GM19455 (cell line): ENCODE data around the gene UTP11.

Source experiments
- ATAC-seq: cut with Tn5 transposase; IDR thresholded peaks from one replicate; pipeline ENCODE4 v1.9.1; 2021; ENCODE audit not compliant: unreplicated experiment

Gene UTP11

DNA sequence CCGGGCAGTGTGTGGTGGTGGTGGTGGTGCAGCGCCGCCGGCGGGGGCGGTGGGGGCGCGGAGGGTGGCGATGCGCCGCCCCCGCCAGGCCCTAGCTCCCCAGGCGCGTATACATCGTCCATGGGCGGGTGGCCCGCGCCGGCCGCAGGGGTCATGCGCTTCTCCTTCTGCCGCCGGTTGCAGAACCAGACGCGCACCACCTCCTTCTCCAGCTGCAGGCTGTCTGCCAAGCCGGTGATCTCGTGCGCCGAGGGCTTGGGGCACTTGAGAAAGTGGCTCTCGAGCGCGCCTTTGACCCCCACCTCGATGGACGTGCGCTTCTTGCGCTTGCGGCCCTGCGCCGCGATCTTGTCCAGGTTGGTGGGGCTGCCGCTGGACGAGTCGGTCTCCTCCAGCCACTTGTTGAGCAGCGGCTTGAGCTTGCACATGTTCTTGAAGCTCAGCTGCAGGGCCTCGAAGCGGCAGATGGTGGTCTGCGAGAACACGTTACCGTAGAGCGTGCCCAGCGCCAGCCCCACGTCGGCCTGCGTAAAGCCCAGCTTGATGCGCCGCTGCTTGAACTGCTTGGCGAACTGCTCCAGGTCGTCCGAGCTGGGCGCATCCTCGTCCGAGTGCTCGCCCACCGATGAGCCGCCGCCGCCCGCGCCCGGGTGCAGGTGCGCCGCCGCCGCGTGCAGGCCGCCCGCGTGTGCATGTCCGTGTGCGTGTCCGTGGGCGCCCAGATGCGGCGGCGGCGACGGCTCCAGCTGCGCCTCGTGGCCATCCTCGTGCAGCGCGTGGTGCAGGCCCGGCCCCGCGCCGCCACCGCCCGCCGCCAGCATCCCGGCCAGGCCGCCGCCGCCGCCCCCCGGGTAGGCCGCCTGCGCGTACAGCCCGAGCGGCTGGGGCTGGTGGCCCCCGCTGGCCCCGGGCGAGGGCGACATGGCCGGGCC is 33.1 kb downstream of the UTP11 start:
- peak; percentile 1 for ATAC-seq

DNA sequence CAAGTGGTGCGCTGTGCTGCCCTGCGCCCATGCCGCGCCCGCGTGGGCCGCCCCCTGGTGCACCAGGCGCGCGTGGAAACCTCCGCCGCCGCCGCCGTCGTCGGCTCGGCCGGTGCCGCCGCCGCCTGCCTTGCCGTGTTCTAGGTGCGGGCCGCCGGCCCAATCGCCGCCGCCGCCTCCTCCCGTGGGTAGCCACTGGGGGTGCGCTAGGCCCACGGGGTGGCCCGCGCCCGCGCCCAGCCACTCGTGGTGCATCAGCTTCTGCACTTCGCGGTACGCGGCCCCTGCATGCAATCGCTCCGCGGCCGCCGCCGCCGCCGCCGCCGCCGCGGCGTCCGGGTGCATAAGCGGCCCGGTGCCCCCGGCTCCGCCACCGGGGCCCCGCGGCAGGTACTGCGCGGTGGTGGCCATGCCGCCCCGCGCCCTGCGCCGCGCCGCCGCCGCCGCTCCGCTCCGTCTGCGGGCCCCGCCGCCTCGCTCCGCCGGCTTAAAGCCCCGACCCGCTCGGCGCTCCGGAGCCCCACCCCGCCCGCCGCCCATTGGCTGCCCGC is 33.9 kb downstream of the UTP11 start, which contains the start of gene POU3F1:
Gene POU3F1, minus strand, starts transcription at position 461 of the 551 bp plus-strand sequence. Its CDS starts 50 bp downstream, at position 411.
- peak; percentile 9 for ATAC-seq

DNA sequence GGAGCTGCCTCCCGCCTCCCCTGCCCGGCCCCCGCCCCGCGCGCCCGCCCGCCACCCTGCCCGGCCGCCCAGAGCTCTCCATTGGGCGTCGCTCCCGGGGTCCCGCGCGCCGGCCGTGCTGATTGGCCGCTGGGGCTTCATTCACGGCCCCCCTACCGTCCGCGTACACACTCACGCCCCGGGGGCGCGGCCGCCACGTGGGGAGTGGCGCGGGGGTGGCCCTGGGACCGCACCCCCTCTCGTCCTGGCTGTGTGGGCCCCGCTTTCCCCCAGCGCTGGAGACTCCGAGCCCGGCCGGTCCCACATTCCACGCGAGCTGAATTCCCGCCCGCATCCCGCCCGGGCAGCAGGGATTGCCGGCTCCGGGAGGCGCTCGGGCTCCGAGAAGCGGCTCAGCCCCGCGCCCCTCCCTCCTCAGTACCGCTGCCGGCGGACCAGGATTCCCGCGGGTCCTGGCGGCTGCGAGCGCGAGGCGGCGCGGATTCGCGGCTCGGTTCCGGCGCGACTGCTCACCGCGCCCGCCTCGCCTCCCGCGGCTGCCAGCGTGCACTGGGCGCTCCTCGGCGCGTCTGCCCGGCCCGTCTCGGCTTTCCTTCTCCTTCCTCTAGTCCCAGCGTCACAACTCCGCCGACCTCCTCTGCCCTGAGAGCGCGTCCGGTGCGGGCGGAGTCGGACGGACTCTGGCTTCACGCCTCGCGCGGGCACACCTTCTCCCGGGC is 34.5 kb downstream of the UTP11 start:
- ATAC-seq = peak; percentile 68

DNA sequence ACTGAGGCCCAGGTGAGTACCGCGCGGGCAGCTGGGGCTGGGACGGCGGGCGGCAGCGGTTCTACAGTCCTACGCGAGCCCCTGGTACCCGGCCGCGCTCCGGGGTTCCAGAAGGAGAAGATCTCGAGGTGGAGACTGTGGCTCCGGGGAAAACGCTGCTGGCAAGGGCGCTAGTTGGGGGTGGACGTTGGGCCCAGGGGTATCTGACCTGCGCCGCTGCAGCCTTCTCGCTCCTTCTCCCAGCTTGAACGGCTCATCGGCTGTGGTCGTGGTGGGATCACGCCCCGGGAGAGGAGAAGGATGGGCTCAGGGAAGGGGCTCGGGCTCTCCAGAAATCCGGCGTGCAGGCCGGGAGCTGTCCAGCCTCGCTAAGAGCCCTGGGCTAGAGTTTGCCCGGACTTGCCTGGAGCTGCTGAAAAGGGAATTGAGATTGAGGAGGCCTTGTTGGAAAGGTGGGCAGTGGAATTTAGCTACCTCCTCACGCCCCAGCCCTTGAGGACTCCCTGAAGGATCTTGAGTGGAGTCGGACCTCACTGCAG is 35.1 kb downstream of the UTP11 start:
- ATAC-seq = no peak

DNA sequence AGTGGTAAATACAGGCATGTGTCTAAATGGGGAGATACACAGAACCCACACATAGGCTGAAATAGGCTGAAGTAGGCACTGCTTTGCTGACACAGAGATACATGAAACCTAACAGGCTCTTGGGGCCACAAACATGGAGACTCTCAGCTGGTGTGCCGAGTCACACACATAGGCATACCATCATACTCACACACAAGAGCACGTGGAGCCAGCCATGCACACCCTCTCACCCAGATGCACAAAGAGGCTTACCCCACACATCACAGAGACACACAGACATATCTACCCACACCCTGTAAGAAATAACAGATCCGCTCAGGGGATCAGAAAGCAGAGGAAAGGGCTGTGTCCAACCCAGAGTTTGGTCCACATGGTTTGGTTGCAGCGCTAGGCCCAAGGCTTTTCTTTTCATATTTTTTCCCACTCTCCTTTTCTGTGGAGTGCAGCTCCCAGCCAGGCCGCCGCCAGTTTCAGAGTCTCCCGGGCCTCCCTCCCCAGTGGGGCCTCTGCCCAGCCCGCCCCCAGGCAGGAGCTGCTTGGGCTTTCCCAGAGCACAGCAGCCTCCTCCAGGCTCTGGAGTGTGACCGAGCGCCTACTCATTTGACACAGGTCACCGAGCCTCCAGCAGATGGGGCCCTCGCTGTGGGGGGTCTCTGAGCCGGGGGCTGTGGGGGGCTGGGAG is 38.0 kb downstream of the UTP11 start:
- no peak for ATAC-seq

DNA sequence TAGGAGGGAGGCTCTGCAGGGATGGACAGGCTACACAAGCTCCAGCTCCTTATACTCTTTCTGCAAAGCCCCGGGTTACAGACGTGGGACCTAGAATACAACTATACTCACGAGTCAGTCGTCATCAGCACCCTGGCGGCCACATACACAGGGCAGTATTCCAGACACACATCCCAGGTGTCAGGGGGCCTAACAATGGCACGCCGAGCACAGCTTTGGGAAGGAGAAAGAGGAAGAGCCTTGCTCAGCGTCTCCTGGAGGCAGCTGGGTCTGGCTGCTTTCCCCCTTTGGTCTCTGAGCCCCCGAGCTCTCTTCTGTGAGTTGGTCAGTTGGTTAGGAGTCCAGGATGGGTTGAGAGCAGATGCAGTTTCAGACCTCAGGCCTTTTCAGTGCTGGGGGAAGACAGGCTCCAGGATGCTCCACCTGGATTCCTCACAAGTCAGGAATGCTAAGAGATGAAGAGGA is 38.6 kb downstream of the UTP11 start:
- no peak for ATAC-seq

DNA sequence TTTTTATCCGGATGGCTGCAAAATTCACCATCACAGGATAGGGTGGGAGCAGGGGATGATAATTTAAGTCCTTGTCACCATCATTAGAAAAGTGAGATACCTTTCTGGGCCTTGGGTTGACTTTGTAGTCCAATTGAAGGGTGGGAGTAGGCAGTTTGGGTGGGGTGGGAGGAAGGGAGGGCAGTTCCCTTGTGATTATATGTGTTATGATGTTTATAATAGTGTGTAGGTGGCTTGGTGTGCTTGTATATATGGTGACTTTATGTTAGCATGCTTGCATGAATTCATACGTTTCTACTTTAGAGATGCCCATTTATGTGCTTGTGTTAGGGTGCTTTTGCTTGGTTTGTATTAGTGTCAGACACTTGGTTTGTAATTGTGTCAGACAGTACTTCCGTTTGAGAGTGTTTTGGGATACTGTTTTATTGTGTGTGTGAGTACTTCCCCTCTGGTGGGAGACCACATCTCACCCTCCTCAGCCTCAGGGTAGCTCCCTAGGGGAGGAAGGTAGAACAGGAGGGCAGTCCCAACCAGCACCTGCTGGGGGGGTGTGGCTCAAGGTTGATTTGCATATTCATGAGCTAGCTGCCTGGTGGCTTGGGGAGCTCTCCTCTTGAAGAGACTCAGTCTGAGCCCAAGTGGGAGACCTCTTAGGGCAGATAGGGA is 40.3 kb downstream of the UTP11 start:
- no peak for ATAC-seq

DNA sequence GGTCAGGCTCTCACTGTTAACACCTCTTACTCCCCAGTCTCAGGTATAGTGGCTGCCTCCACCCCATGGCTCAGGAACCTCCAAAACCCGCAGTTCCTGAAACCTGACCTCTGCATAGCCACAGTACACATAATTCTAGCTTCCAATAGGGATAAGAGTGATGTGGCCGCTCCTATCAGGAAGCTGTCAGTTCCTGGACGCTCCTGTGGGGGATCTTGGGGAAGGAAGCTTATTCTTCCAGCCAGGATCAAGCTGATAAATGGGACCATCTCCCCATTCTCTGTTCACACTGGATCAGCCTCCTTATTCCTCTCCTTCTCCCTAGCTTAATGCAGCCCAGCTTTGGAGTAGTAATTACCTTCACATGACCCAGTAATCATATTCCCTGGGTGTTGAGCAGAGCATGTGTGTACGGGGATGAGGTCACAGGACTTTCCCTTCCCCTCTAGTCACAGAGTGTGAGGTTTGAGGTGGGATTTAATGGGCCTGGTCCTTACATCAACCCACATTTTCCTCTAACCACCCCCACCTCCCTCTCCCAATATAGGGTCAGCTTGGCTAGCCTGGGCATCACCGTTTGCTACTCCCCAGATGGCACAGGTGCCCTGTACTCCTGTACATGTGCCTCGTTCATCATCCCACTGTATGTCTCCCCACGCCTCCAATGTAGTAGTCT is 41.0 kb downstream of the UTP11 start:
- ATAC-seq = no peak

DNA sequence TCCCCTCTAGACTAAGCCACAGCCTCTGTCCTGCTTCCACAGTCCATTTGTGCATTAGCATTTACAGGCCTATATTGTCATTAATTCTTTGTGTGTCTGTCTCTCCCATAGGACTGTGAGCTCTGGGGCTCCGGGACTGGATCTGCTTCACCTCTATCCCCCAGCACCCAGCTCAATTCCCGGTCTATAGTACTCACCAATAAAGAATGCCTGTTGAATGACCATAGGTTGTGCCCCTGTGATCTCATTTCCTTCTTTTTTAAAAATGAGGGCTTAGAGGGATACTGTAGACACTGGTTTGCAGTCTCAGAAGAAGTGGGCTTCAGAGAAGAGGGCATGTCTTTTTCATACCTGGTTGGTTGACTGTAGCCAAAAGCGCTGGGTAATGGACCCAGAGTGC is 42.9 kb downstream of the UTP11 start:
- no peak for ATAC-seq

DNA sequence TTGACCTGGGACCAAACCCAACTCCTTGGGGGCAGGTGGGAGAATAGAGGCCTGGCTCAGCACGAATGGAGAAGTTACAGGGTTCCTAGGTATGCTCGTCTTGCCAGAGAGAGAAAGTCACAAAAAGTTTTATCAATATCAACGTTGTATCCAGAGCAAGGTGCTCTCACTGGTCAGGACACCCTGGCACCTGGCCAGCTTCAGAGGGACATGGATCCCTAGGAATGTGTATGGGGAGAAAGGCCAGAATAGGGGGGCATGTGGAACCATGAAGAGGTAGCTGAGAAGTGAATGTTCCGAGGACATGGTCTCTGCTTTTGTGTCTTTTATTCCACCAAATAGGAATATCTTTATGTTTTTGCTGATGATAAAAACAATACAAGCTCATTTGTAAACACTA is 43.4 kb downstream of the UTP11 start:
- no peak for ATAC-seq

DNA sequence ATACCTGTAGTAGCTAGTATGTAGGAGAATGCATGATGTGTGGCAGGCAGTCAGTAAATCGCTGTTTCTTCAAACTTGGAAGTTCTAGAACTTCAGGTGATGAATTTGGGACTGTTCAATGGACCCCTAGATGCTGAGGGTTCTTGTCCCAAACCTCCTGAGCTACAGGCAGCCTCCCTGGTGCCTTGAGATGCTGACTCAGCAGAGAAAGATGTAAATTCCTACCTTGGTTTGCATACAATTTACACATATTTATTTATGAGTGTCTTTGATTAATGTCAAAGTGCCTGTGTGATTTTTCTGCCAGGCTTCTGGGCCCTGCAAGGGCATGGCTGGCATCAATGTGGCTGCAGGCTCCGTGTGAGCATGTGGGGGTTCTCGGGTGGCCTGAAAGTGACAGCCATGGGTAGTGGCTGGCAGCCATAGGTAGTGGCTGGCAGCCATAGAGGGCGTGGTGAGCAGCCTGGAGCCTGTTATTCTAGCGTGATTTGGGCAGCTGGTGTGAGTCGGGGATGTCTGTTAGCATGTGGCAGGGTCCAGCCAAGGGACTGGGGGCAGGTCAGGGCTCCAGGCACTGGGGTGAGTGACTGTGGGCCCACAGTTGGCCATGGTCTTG is 47.2 kb downstream of the UTP11 start:
- no peak for ATAC-seq

DNA sequence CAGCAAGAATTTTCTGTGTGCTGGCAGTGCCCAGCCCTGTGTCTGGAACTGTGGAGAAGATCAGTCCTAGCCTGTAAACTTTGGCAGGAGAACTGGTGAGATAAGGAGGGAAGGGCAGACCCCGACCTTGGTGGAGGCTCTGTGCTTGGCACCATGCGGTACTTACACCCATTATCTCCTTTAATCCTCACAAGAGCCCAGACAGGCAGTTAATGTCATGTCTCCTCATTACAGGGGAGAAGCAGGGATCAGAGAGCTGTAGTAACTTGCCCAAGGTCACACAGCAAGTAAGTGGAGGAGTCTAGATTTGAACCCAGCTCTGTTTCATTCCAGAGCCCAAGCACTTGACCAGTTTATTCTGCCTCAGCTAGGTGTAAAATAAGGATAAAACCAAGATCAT is 48.0 kb downstream of the UTP11 start:
- ATAC-seq = no peak

DNA sequence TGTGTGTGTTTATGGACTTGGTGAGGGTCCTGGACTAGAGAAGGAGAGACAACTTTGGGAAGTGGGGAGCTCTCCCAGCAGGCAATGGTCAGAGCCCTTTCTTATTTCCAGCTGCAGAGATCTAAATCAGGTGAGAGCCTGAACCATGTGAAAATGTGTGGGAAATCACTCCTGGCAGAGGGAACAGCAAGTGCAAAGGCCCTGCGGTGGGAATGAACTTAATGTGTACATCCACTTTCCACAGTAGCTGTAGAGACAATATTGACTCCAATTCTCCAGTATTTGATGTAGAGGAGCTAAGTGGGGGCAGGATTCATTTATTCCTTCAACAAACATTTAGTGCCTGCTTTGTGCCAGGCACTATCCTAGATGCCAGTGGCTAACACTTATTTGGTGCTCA is 48.8 kb downstream of the UTP11 start:
- ATAC-seq = no peak

DNA sequence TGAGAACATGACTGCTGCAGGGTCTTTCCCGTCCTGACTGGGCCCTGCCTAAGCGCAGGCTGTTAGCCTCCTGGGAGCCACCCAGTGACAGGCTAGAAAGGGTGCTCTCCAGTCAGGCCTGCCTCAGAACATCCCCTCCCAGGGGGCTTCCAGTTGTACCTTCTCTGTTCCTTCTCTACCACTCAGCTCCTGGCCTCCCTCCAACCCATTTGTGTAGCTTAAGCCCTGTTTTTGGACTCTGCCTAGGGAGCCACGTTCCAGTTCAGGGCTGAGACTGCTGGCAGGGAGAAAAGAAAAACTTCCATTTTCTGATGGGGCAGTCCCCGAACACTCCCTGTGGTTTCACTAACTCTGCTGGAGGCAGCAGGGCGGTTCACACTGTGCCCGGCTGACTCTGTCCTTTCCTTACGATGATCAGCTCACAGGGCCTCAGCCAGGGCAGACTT is 49.4 kb downstream of the UTP11 start:
- ATAC-seq = no peak

DNA sequence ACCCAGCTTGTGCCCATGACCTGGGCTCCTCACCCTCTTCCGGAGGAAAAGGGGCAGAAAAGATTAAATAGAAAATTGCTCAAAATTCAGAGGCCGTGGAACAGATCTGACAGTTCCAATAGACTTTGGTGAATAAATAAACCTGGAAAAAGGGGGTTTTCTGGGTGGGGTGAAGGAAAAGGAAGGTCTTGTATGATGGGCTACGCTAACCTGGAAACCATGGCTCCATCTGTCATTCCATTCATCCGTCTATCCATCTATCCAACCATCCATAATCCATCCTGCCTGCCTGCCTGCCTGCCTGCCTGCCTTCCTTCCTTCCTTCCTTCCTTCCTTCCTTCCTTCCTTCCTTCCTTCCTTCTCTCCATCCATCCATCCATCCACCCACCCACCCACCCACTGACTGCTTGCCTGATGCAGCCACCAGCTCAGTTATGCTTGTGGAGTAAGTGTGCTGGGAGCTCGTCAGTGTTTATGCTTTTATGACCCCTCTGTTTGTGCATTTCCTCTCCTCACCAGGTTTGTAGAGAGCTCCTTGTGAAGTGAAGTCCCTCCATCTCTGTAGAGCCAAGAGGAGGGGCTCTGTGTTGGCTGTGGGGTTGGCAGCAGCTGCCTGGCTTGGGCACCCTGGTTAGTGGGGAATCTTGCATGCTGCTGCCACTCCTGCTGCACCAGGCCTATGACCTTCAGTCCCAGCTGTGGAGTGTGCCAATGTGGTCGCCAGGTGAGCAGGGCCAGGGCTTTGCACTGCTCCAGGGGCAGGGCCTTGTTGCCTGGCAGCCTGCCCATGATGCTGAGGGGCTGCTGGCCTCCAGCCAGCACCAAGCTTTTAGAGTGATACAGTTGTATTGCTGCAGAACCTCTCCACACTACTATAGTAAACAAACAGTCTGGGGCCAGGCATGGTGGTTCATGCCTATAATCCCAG is 50.1 kb downstream of the UTP11 start:
- ATAC-seq = no peak

DNA sequence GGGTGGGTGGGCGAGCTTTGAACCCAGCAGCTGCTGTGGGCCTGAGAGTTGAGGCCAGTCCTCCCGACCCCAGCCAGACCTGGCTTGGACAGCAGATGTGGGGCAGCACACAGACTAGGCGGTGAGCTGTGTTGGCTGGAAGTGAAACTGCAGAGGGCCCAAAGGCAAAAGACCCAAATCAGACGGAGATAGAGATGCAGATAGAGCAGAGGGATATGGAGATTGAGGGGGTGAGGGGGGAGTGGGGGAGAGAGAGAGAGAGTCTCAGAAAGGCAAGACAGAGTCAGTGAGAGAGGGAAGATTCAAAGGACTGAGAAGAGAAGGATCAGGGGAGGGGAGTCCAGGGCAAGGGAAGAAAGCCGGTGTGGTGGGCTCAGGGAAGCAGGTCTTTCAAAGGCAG is 51.1 kb downstream of the UTP11 start:
- ATAC-seq = no peak

DNA sequence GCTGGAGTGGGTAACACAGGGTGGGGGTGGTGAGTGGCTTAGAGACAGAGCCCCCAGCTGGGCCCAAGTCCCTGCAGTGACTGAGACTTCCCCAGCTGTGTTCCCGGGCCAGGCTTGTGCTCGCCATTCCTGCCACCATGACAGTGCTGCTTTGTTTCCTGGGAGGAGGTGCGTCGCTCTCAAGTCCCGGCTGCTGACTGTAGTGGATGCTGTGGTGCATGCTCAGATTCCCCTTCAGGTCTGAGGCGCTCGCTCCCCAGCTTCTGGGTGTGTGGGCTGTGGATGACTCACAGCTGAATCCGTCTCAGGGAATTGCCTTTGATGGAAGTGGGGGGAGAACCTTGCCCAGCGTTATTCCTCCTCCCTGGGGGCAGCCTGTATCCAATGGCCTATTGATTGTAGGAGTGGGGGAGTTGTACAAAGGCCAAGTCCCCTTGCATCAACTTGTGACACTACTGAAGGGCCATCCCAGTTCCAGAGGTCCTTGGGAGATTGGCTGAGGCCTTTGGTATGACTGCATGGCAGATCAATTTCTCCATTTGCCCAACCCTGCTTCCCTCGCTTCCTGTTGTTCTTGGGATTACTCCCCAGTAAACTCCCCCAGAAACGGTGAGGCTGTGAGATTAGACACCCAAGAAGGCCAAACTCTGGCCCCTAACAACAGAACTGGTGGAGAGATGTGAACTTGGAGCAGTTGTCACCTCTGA is 51.8 kb downstream of the UTP11 start:
- ATAC-seq = no peak
